RPMI7951 (cell line): Measurements from ENCODE around the gene CFAP221. TPM values are rescaled to one million over a fixed set of nuclear protein-coding genes. Genes with fewer than 3 reads are reported as not detected.

ENCODE experiments used
- DNase-seq: peaks from one replicate; pipeline ENCODE4 v3.0.0-alpha.2; 2012; ENCODE audit warnings: low read depth
- total RNA-seq: library from RNA; depleted of rRNA; stranded (reverse); fragments of >200 nt; shearing (Covaris generic); gene quantifications from 2 replicates; pipeline ENCODE4 v1.2.3, GENCODE V29; 2014

Gene CFAP221
- total RNA-seq, 1 experiment from 2014 or later = not detected

- DNase-seq = no peak
Observed at GRCh38 chr2:119536707-119537106, 7.5 kb upstream of the CFAP221 start.

DNA sequence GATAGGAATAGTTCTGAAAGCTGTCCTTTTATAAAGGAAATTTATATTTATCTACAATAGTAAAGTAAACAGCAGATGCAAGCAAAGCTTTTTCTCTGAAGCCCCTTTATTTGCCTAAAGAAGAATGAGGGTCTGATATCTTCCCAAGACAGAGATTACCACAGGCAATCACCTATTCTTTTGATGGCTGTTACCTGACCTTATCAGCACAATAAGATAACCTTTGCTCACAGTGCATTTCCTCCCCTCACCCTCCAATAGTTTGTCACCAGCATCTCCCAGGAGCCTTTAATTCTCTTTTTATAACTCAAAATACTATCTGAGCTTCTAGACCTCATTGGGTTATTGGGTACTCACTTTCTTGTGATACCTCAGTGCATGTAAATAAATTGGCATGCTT lies 6.5 kb upstream of the CFAP221 start:
- DNase-seq = no peak

- no peak for DNase-seq
Observed at GRCh38 chr2:119541476-119541875, 2.8 kb upstream of the CFAP221 start.

DNA sequence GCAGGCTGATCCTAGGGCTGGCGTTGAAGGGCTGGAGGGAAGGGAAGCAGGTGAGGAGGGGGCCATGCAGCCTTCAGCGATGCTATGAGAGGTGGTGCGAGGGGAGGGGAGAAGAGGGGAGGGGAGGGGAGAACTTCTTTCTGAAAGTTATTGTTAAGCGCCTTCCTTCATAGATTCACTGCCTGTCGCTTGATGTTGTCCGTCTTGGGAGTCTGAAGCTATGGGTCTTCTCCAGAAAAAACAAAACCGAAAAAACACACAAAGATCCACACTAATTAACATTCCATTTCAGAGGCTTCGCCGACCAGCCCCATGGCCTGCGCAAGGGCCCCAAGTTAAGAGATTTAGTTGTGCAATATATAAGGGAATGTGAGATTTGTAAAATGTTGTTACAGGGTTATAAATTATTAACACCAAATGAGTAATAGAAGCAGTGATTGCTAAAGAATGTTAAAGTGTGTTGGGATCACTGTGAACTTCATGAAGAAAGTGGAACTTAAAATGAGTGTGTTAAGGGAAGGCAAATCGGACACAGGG lies 758 bp downstream of the CFAP221 start:
- DNase-seq = no peak

DNA sequence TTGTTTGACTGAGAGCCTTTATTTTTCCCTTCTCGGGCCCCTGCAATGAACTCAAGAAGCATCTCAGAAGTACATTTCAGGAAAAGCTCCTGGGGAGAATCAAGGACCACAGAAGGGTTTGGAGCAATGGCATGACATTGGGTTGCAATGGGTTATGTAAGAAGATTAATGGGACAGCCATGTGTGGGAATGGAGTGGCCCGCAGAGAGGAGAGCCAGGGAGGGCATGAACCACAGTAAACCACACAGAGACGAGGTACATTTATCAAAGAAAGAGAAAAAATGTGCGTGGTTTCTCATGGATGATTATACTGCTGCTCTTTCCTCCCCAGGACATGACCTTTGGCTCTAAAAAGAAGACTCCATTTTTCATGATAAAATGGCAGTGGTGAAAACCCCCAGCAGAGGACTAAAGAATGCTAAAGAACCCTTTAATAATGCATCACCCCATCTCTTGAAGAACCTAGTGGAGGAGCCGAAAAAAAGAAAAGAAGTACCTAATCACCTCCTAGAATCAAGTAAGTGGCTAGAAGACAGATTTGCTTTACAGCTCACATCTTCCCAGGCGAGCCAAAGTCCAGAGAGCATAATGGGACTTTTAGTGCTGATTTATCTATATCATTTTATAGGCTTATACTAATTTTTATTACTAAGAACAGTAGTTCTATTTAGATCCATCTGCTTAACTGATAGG lies 1.7 kb downstream of the CFAP221 start:
- peak; percentile 3 for DNase-seq

DNA sequence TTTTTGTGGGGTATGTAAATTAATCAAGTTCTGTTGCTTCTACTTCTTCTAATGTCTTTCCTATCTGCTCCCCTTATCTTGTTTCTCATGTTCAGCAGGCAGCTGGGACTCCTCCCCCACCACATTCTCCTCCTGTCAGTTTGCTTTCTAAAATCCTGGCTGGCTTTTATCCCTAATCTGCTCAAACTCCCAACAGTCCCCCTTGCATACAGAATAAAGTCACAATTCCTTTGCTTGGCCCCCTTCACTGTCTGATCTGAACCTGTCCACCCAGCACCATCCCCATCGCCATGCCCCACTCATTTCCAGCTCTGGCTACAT lies 2.2 kb downstream of the CFAP221 start:
- DNase-seq = no peak

DNA sequence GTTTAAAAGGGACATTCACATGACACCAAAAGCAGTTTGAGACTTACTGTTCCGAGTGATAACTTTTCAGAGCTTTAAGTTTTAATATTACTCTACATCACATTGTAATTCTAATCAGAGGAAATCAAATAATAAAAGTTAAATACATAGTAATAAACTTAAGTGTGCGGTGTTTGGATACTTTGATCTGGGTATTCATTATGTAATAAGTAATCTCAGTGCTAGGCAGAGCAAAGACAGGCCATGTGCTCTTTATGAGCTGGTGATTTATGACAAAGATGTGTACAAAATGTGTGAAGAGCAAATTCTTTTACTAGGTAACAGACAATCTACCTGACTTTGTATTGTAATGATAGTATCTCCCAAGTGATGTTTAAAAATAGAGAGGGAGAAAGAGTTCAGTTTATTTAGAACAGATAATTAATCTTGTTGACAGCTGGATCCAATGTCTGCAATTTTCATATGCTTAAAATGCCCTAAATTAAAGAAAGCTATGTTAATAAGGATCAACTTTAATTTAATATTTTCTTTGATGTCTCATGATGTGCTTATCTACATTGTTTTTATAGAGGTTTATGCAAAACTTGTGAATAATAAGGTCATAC lies 4.4 kb downstream of the CFAP221 start:
- no peak for DNase-seq

- peak; percentile 38 for DNase-seq
Observed at GRCh38 chr2:119549241-119549640, 5.0 kb downstream of the CFAP221 start.

GRCh38 chr2:119550346-119550745 lies 6.1 kb downstream of the CFAP221 start:
- DNase-seq = no peak

- DNase-seq = no peak
Observed at GRCh38 chr2:119550856-119551255, 6.6 kb downstream of the CFAP221 start.

GRCh38 chr2:119552902-119553301 lies 8.7 kb downstream of the CFAP221 start:
- DNase-seq = no peak

- DNase-seq = no peak
Observed at GRCh38 chr2:119553687-119554344, 9.6 kb downstream of the CFAP221 start.

- no peak for DNase-seq
Observed at GRCh38 chr2:119565481-119565880, 21.2 kb downstream of the CFAP221 start.

- DNase-seq = no peak
Observed at GRCh38 chr2:119567292-119567691, 23.0 kb downstream of the CFAP221 start.

GRCh38 chr2:119574108-119574815 lies 30.0 kb downstream of the CFAP221 start:
- no peak for DNase-seq

DNA sequence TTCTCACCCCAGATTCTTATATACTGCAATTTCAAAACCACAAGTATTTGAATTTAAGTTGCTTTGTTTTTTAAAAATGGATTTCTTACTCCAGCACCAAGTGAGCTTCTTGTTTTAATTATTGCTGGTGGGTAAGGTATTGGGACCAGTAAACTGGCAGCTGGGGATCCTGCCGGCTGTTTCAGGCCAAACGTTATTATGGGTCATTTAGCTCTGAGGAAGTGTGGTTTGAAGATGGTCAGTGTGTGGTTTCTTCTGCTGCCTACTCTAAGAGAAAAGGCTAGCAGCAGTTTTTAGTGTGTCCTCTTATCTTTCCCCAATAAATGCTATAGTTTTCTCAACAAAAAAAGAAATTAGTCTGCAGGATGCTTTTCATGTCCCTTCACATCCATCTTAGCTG lies 30.6 kb downstream of the CFAP221 start:
- no peak for DNase-seq

DNA sequence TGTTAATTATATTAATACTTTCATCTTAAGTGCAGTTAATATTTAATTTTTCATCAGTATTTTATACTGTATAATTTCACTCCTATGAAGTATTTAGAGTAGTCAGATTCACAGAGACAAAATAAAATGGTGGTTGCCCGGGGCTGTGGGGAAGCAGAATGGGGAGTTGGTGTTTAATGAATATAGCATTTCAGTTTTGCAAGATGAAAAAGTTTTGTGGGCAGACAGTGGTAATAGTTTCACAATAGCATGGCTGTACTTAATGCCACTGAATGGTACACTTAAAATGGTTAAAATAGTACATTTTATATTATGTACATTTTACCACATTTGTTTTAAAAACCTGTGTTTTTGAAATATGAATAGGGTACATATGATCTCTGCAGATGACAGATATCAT lies 31.2 kb downstream of the CFAP221 start:
- no peak for DNase-seq

- DNase-seq = no peak
Observed at GRCh38 chr2:119579424-119580295, 35.4 kb downstream of the CFAP221 start.

GRCh38 chr2:119580550-119581072 lies 36.4 kb downstream of the CFAP221 start:
- no peak for DNase-seq

GRCh38 chr2:119583291-119583690 lies 39.0 kb downstream of the CFAP221 start:
- DNase-seq = no peak

GRCh38 chr2:119584469-119584868 lies 40.2 kb downstream of the CFAP221 start:
- DNase-seq = no peak
